RWPE2 (cell line): ENCODE data around the gene ESRRA.

Experiments used
- ATAC-seq: fragments of 200-7000 bp; cut with Tn5 transposase; 3 replicates; pipeline ENCODE4 v1.9.1; 2021; ENCODE audit warnings: low read depth
- DNase-seq: peaks from one replicate; pipeline ENCODE4 v3.0.0-alpha.2; 2020; ENCODE audit warnings: low spot score
- H3K27ac ChIP-seq: fragments of 450-650 bp; 2 replicates; pipeline ENCODE4 v1.5.1; 2017; ENCODE audit warnings: mild to moderate bottlenecking; ENCODE audit not compliant: poor library complexity, severe bottlenecking
- H3K27me3 ChIP-seq: fragments of 250-450 bp; sonication (Bioruptor Pico); 2 replicates; pipeline ENCODE4 v1.5.1; 2021; ENCODE audit warnings: mild to moderate bottlenecking, moderate library complexity; ENCODE audit not compliant: insufficient read depth, poor library complexity, severe bottlenecking
- H3K36me3 ChIP-seq: fragments of 250-450 bp; sonication (Bioruptor Pico); 2 replicates; pipeline ENCODE4 v1.5.1; 2020; ENCODE audit warnings: low read depth, mild to moderate bottlenecking, moderate library complexity
- H3K4me1 ChIP-seq: fragments of 250-450 bp; sonication (Bioruptor Pico); 2 replicates; pipeline ENCODE4 v1.5.1; 2021; ENCODE audit warnings: mild to moderate bottlenecking, moderate library complexity; ENCODE audit not compliant: insufficient read depth, poor library complexity, severe bottlenecking
- H3K4me3 ChIP-seq: fragments of 250-450 bp; sonication (Bioruptor Pico); 2 replicates; pipeline ENCODE4 v1.5.1; 2021; ENCODE audit warnings: mild to moderate bottlenecking, moderate library complexity; ENCODE audit not compliant: severe bottlenecking
- H3K9me3 ChIP-seq: fragments of 250-450 bp; sonication (Bioruptor Pico); 2 replicates; pipeline ENCODE4 v1.5.1; 2021; ENCODE audit warnings: mild to moderate bottlenecking, moderate library complexity; ENCODE audit not compliant: severe bottlenecking
- CTCF ChIP-seq: fragments of 450-650 bp; IDR thresholded peaks from one replicate; pipeline ENCODE4 v1.5.1; 2017; ENCODE audit warnings: mild to moderate bottlenecking, moderate library complexity; ENCODE audit not compliant: poor library complexity, severe bottlenecking

Gene ESRRA

GRCh38 chr11:64275031-64275800, 30.1 kb upstream of the ESRRA start:
- Histone ChIP-seq H3K27ac (peak overlapping the region; percentile 86), H3K36me3 (peaks cover 21% of the 10 kb centered on the region), H3K27me3 (no peaks in the 10 kb centered on the region), H3K9me3 (no peaks in the 10 kb centered on the region), H3K4me1 (peaks cover 18% of the 10 kb centered on the region), H3K4me3 (no peak overlapping the region)
- DNase-seq (no peak), ATAC-seq (no peak)
- no peak for TF ChIP-seq CTCF

- H3K36me3 ChIP-seq, result peaks cover 23% of the 10 kb centered on the region
- H3K27ac ChIP-seq, result peak overlapping the region; percentile 86
- no peak for TF ChIP-seq CTCF
- H3K4me1 ChIP-seq, result peaks cover 18% of the 10 kb centered on the region
- no peaks in the 10 kb centered on the region for H3K27me3 ChIP-seq
- no peak overlapping the region for H3K4me3 ChIP-seq
- DNase-seq, result no peak
- no peak for ATAC-seq
- no peaks in the 10 kb centered on the region for H3K9me3 ChIP-seq
These were observed 29.5 kb upstream of the ESRRA start for GRCh38 chr11:64275841-64276240.

- DNase-seq, result peak; percentile 97
- TF ChIP-seq CTCF, result no peak
- H3K27ac ChIP-seq, result peak overlapping the region; percentile 86
- ATAC-seq, result peak; percentile 99
- no peaks in the 10 kb centered on the region for H3K9me3 ChIP-seq
- no peak overlapping the region for H3K4me3 ChIP-seq
- H3K27me3 ChIP-seq, result no peaks in the 10 kb centered on the region
- peaks cover 17% of the 10 kb centered on the region for H3K4me1 ChIP-seq
- peaks cover 33% of the 10 kb centered on the region for H3K36me3 ChIP-seq
These were observed 28.5 kb upstream of the ESRRA start for GRCh38 chr11:64276653-64277431.

- Histone ChIP-seq H3K27ac (peak overlapping the region; percentile 8), H3K36me3 (peaks cover 46% of the 10 kb centered on the region), H3K4me1 (peaks cover 15% of the 10 kb centered on the region), H3K9me3 (no peaks in the 10 kb centered on the region), H3K4me3 (no peak overlapping the region), H3K27me3 (no peaks in the 10 kb centered on the region)
- DNase-seq (no peak), ATAC-seq (no peak)
- no peak for TF ChIP-seq CTCF
These were observed 26.6 kb upstream of the ESRRA start for GRCh38 chr11:64278576-64279190.
